HG03108 (cell line): ENCODE data around the gene NCKAP1.
"Not testable (repeated sequence)": the region's sequence is repeated elsewhere in the genome, so short reads cannot be mapped to it uniquely, and the experiment has no call there.

Experiments used
- ATAC-seq: cut with Tn5 transposase; IDR thresholded peaks from one replicate; pipeline ENCODE4 v1.9.1; 2021; ENCODE audit warnings: moderate library complexity; ENCODE audit not compliant: unreplicated experiment

NCKAP1 gene

GRCh38 chr2:182887753-182888415 lies 150.4 kb downstream of the NCKAP1 start:
- no peak for ATAC-seq

DNA sequence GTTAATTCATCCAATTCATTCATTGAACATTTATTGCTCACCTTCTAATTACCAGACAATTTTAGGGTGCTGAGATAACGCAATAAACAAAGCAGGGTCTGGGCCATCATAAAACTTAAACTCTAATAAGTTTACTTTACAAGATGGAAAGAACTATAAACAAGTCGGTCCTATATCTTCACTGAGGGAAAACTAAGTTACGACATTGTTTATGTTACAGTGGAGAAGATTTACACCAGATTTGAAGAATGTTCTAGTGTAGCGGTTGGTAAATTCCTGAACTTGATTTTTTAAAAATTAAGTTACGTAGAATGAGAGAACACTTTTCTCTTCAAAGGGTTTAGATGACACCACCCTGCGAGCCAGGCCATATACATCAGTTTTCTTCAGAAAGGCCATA lies 151.2 kb downstream of the NCKAP1 start:
- ATAC-seq = no peak

- ATAC-seq = no peak
Observed at GRCh38 chr2:182885771-182886170, 152.5 kb downstream of the NCKAP1 start.

DNA sequence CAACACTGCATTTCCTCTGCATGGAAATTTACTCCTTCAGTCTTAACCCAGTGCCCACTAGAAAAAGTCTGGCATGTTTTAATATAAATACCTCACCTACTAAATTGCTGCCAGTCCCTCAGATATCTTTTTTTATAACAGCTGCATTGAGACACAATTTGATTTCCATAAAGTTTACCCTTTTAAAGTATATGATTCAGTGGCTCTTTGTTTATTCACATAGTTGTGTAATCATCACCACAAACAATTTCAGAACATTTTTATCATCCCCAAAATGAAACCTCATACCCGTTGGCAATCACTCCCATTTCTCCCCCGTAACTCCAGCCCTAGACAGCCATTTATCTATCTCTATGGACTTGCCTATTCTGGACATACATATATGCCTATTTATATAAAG lies 154.8 kb downstream of the NCKAP1 start:
- no peak for ATAC-seq

GRCh38 chr2:182880100-182880499 lies 158.2 kb downstream of the NCKAP1 start:
- ATAC-seq = not testable (repeated sequence)

GRCh38 chr2:182876653-182877052 lies 161.6 kb downstream of the NCKAP1 start:
- not testable (repeated sequence) for ATAC-seq

GRCh38 chr2:182870227-182870626 lies 168.0 kb downstream of the NCKAP1 start:
- ATAC-seq = no peak

GRCh38 chr2:182868054-182868796 lies 170.0 kb downstream of the NCKAP1 start:
- no peak for ATAC-seq

GRCh38 chr2:182867426-182868053 lies 170.7 kb downstream of the NCKAP1 start:
- no peak for ATAC-seq

DNA sequence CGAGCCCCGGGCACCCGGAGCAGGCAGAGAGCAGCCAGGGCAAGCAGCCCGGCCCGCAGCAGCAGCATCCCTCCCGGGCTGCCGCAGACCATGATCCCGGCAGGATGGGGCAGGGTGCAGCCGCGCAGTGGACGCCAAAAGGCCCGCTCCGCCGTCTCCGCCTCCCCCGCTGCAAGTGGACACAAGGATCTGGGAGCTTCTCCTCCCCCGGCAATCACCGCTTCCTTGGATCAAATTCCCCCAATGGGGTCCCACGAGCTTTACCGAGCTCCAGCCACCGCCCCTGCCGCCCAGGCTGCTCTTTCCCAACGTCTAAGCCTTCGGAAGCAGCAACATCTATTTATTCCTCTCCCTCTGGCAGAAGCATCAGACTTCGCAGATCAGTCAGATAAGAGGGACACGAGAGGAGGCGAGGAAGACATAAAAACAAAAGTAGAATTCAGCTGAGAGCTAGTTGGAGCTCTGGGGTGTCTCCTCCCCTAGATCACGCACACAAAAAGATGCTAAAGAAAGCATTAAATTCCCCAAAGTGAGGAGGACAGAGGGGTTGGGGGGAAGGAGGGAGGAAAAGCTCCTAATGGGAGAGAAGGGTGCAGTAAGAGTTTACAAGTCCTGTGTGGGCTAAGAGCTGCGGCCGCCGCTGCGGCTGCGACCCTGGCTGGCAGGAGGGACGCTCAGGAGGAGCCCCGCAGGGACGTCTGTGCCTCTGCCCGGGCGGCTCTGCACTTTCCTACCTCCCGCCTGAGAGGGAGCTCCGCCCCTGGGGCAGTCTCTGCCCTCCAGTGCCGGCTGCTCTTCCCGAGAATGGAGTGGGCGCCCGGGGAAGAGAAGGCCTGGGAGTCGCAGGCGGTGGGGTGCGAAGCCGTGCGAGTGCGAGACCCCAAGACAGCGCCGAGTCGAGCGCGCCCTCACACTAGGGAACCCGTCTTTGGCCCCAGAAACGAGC lies 171.5 kb downstream of the NCKAP1 start, which contains the start of gene FRZB:
FRZB (minus strand) TSS at position 177 of the 946 bp plus-strand sequence; CDS start at position 92, 85 bp downstream.
- no peak for ATAC-seq

GRCh38 chr2:182866095-182866460 lies 172.2 kb downstream of the NCKAP1 start:
- ATAC-seq = no peak

- ATAC-seq = no peak
Observed at GRCh38 chr2:182864949-182865570, 173.2 kb downstream of the NCKAP1 start.

- no peak for ATAC-seq
Observed at GRCh38 chr2:182863642-182864041, 174.6 kb downstream of the NCKAP1 start.

DNA sequence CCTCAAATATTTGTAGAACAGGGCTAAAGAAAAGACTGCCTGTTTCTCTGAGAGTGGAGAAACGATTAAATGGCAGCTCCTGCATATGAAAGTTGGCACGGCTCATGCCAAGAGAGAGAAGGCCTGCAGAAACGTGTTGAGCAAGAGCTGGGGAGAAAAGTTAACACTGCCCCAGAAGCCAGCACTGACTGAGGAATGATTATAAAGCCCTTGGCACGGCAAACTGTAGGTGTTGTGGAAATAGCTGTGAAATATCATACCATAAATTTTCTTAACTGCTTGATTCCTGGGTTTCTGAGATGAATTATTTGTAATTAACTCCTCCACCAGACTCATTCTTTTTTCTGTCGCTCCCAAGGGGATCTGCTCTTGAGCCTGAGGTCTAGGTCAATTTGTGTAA lies 176.2 kb downstream of the NCKAP1 start:
- ATAC-seq = no peak

- no peak for ATAC-seq
Observed at GRCh38 chr2:182860858-182861257, 177.4 kb downstream of the NCKAP1 start.
